Suprapubic skin (tissue), 4 donors: ENCODE measurements around the gene MYH16. TPM values are rescaled to one million over a fixed set of nuclear protein-coding genes. Genes with fewer than 3 reads are reported as not detected.
"Not testable (repeated sequence)": the region's sequence is repeated elsewhere in the genome, so short reads cannot be mapped to it uniquely, and the experiment has no call there.

Experiments used
- DNase-seq, 2 donors: peaks; one replicate each; pipeline ENCODE4 v3.0.0-alpha.2; 2019; ENCODE audit warnings: low spot score in 2 of 2
- H3K27ac ChIP-seq: fragments of 200-600 bp; sonication (generic); one replicate; pipeline ENCODE4 v1.5.1; 2019
- H3K27me3 ChIP-seq: fragments of 200-600 bp; sonication (generic); one replicate; pipeline ENCODE4 v1.5.1; 2019
- H3K36me3 ChIP-seq: fragments of 200-600 bp; sonication (generic); one replicate; pipeline ENCODE4 v1.5.1; 2019
- H3K4me1 ChIP-seq: fragments of 200-600 bp; sonication (generic); one replicate; pipeline ENCODE4 v1.5.1; 2019
- H3K4me3 ChIP-seq: fragments of 200-600 bp; sonication (generic); one replicate; pipeline ENCODE4 v1.5.1; 2019; ENCODE audit warnings: mild to moderate bottlenecking
- H3K9me3 ChIP-seq: fragments of 200-600 bp; sonication (generic); one replicate; pipeline ENCODE4 v1.5.1; 2019
- EP300 ChIP-seq: sonication (generic); formaldehyde crosslinking; IDR thresholded peaks from one replicate; pipeline ENCODE4 v1.6.1; 2017; ENCODE audit warnings: antibody characterized with exemption
- POLR2A ChIP-seq, 2 donors: fragments of 450-650 bp; IDR thresholded peaks; one replicate each; pipeline ENCODE4 v1.6.1; 2017; ENCODE audit warnings: antibody characterized with exemption in 2 of 2, mild to moderate bottlenecking in 2 of 2, moderate library complexity in 2 of 2
- POLR2AphosphoS5 ChIP-seq, 3 donors: sonication (generic); formaldehyde crosslinking; IDR thresholded peaks; one replicate each; pipeline ENCODE4 v1.6.1; 2017; ENCODE audit warnings: antibody characterized with exemption in 3 of 3
- WGBS: methylation state at CpG from one replicate; pipeline ENCODE4 v1.1.5; 2018; 5-methylcytosine and 5-hydroxymethylcytosine counted together
- total RNA-seq, 4 donors: library from RNA; depleted of rRNA; stranded (reverse); fragments of >200 nt; gene quantifications; one replicate each; pipeline ENCODE4 v1.1.0, GENCODE V29; 2016
- TF ChIP-seq, protein P1 (sequence below), 2 donors: fragments of 200-600 bp in 1 of 2; fragments of 450-650 bp in 1 of 2; sonication (generic) in 1 of 2; IDR thresholded peaks; one replicate each; pipeline ENCODE4 v1.5.1; 2016 to 2019; ENCODE audit warnings: antibody characterized with exemption in 2 of 2, mild to moderate bottlenecking in 1 of 2, moderate library complexity in 1 of 2

The MYH16 gene
- total RNA-seq, 4 donors from 2014 or later: not detected

- no peak overlapping the region for H3K27ac ChIP-seq
- H3K4me1 ChIP-seq: no peaks in the 10 kb centered on the region
- TF ChIP-seq POLR2AphosphoS5 (IDR thresholded peaks at IDR 0.05) (no peak), POLR2A (IDR thresholded peaks at IDR 0.05) (no peak), EP300 (no peak)
- TF ChIP-seq, protein P1, sequence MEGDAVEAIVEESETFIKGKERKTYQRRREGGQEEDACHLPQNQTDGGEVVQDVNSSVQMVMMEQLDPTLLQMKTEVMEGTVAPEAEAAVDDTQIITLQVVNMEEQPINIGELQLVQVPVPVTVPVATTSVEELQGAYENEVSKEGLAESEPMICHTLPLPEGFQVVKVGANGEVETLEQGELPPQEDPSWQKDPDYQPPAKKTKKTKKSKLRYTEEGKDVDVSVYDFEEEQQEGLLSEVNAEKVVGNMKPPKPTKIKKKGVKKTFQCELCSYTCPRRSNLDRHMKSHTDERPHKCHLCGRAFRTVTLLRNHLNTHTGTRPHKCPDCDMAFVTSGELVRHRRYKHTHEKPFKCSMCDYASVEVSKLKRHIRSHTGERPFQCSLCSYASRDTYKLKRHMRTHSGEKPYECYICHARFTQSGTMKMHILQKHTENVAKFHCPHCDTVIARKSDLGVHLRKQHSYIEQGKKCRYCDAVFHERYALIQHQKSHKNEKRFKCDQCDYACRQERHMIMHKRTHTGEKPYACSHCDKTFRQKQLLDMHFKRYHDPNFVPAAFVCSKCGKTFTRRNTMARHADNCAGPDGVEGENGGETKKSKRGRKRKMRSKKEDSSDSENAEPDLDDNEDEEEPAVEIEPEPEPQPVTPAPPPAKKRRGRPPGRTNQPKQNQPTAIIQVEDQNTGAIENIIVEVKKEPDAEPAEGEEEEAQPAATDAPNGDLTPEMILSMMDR (IDR thresholded peaks at IDR 0.05): no peak
- H3K36me3 ChIP-seq: peaks cover 90% of the 10 kb centered on the region
- no peaks in the 10 kb centered on the region for H3K9me3 ChIP-seq
- H3K4me3 ChIP-seq: no peak overlapping the region
- no peak for DNase-seq
- WGBS: 91% methylated on average over 13 of the region's 13 CpGs
- H3K27me3 ChIP-seq: no peaks in the 10 kb centered on the region
Measured at GRCh38 chr7:99344061-99344647, 71.5 kb downstream of the MYH16 start.

- H3K36me3 ChIP-seq: peaks cover 93% of the 10 kb centered on the region
- WGBS: 94% methylated on average over 3 of the region's 3 CpGs
Measured at GRCh38 chr7:99350641-99351040, 78.0 kb downstream of the MYH16 start.

DNA sequence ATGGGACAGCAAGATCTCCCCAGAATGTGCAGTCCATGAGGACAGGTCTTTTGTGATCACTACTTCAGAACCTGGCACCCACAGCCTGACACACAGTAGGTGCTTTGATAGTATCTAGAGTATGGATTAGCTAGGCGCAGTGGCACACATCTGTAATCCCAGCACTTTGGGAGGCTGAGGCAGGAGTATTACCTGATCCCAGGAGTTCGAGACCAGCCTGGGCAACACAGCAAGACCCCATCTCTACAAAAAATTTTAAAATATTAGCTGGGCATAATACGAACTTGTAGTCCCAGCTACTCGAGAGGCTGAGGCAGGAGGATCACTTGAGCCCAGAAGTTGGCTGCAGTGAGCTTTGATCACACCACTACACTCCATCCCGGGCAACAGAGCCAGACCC, 79.6 kb downstream of the MYH16 start:
- H3K36me3 ChIP-seq: peaks cover 96% of the 10 kb centered on the region
- TF ChIP-seq, protein P1 (IDR thresholded peaks at IDR 0.05): no peak
- TF ChIP-seq POLR2AphosphoS5 (IDR thresholded peaks at IDR 0.05) (no peak), POLR2A (IDR thresholded peaks at IDR 0.05) (no peak), EP300 (no peak)

More at GRCh38 chr7:99350641-99351040, 78.0 kb downstream of the MYH16 start:
- not testable (repeated sequence) for H3K9me3 ChIP-seq, H3K4me3 ChIP-seq, H3K27me3 ChIP-seq, DNase-seq, H3K27ac ChIP-seq, H3K4me1 ChIP-seq

GRCh38 chr7:99355098-99355497, 82.5 kb downstream of the MYH16 start:
- Histone ChIP-seq H3K36me3 (peaks cover 96% of the 10 kb centered on the region), H3K4me3 (no peak overlapping the region), H3K4me1 (no peaks in the 10 kb centered on the region), H3K27me3 (no peaks in the 10 kb centered on the region), H3K27ac (no peak overlapping the region), H3K9me3 (no peaks in the 10 kb centered on the region)
- WGBS: 96% methylated on average over 7 of the region's 7 CpGs
- DNase-seq: no peak
- TF ChIP-seq, protein P1 (IDR thresholded peaks at IDR 0.05): no peak
- TF ChIP-seq POLR2A (IDR thresholded peaks at IDR 0.05): no peak
- TF ChIP-seq EP300: no peak
- no peak for TF ChIP-seq POLR2AphosphoS5 (IDR thresholded peaks at IDR 0.05)

More for the DNA sequence above, 79.6 kb downstream of the MYH16 start:
- H3K4me1 ChIP-seq: no peaks in the 10 kb centered on the region
- no peak overlapping the region for H3K27ac ChIP-seq
- WGBS: 98% methylated on average over 5 of the region's 5 CpGs
- H3K27me3 ChIP-seq: no peaks in the 10 kb centered on the region
- DNase-seq: no peak
- H3K9me3 ChIP-seq: no peaks in the 10 kb centered on the region
- H3K4me3 ChIP-seq: no peak overlapping the region

GRCh38 chr7:99357701-99358490, 85.3 kb downstream of the MYH16 start:
- Histone ChIP-seq H3K27ac (no peak overlapping the region), H3K36me3 (peaks cover 94% of the 10 kb centered on the region)
- 80% methylated on average over 16 of the region's 16 CpGs for WGBS

GRCh38 chr7:99358521-99358920, 85.9 kb downstream of the MYH16 start:
- not testable (repeated sequence) for H3K4me1 ChIP-seq, H3K27me3 ChIP-seq, H3K4me3 ChIP-seq, H3K9me3 ChIP-seq, H3K27ac ChIP-seq, DNase-seq
- 90% methylated on average over 15 of the region's 15 CpGs for WGBS
- peaks cover 95% of the 10 kb centered on the region for H3K36me3 ChIP-seq

More at GRCh38 chr7:99357701-99358490, 85.3 kb downstream of the MYH16 start:
- peak in 1 of 2 donors; percentile 60 for DNase-seq
- Histone ChIP-seq H3K4me3 (no peak overlapping the region), H3K27me3 (no peaks in the 10 kb centered on the region), H3K9me3 (no peaks in the 10 kb centered on the region), H3K4me1 (no peaks in the 10 kb centered on the region)
- TF ChIP-seq EP300: no peak
- no peak for TF ChIP-seq POLR2A (IDR thresholded peaks at IDR 0.05)
- no peak for TF ChIP-seq POLR2AphosphoS5 (IDR thresholded peaks at IDR 0.05)
- TF ChIP-seq, protein P1 (IDR thresholded peaks at IDR 0.05): no peak
